NB4 (cell line): ENCODE results near the gene PAOX.

Experiments used
- POLR2A ChIP-seq: IDR thresholded peaks from 2 replicates; pipeline ENCODE4 v1.6.1; 2011; ENCODE audit warnings: mild to moderate bottlenecking; ENCODE audit not compliant: insufficient read length; ENCODE audit errors: extremely low read depth
- TF ChIP-seq, protein P1 (sequence below): IDR thresholded peaks from one replicate; pipeline ENCODE4 v1.5.1; 2012; ENCODE audit warnings: low read depth, low read length

- TF ChIP-seq, protein P1, sequence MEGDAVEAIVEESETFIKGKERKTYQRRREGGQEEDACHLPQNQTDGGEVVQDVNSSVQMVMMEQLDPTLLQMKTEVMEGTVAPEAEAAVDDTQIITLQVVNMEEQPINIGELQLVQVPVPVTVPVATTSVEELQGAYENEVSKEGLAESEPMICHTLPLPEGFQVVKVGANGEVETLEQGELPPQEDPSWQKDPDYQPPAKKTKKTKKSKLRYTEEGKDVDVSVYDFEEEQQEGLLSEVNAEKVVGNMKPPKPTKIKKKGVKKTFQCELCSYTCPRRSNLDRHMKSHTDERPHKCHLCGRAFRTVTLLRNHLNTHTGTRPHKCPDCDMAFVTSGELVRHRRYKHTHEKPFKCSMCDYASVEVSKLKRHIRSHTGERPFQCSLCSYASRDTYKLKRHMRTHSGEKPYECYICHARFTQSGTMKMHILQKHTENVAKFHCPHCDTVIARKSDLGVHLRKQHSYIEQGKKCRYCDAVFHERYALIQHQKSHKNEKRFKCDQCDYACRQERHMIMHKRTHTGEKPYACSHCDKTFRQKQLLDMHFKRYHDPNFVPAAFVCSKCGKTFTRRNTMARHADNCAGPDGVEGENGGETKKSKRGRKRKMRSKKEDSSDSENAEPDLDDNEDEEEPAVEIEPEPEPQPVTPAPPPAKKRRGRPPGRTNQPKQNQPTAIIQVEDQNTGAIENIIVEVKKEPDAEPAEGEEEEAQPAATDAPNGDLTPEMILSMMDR: no peak
- no peak for TF ChIP-seq POLR2A
Measured at GRCh38 chr10:133383551-133383950, 4.5 kb downstream of the PAOX start.
